ENCODE data around the gene PRDM11. TPM values are rescaled to one million over a fixed set of nuclear protein-coding genes. Genes with fewer than 3 reads are reported as not detected.
"Not testable (repeated sequence)": the region's sequence is repeated elsewhere in the genome, so short reads cannot be mapped to it uniquely, and the experiment has no call there.

PRDM11 gene
- total RNA-seq, 4 donors from 2014 or later = 5.0 to 15.4 (median 9.5) TPM

DNA sequence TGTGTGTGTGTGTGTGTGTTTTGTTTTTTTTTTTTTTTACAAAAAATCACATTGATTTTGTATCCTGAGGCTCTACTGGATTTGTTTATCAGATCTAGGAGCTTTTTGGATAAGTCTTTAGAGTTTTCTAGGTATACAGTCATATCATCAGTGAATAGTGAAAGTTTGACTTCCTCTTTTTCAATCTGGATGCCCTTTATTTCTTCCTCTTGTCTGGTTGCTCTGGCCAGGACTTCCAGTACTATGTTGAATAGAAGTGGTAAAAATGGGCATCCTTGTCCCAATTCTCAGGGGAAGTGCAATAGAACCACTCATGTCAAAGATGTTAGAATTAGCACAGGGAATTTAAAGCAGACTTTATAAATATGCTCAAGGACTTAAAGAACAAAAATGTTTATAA is 32.6 kb upstream of the PRDM11 start:
- Histone ChIP-seq H3K4me3 (no peak overlapping the region), H3K36me3 (no peaks in the 10 kb centered on the region), H3K9me3 (no peaks in the 10 kb centered on the region), H3K27ac (no peak overlapping the region), H3K27me3 (peaks cover 0 to 4% (median 0%) of the 10 kb centered on the region in 3 donors), H3K4me1 (no peaks in the 10 kb centered on the region)
- ATAC-seq (no peak), DNase-seq (no peak)
- intact Hi-C loops (cut with DNase I; ENCODE audit: low total_unique reads) = loop anchor here (5.0 kb wide), 1 partner anchor 68 kb away; no protein-coding TSS in a partner anchor
- in situ Hi-C loops (cut with MboI; ENCODE audit: low sequenced_read_pairs in 4 of 4) = loop anchor here (5.0 to 10.0 kb wide), 5 partner anchors 121 to 221 kb away; no protein-coding TSS in a partner anchor
- TF ChIP-seq, protein P1, sequence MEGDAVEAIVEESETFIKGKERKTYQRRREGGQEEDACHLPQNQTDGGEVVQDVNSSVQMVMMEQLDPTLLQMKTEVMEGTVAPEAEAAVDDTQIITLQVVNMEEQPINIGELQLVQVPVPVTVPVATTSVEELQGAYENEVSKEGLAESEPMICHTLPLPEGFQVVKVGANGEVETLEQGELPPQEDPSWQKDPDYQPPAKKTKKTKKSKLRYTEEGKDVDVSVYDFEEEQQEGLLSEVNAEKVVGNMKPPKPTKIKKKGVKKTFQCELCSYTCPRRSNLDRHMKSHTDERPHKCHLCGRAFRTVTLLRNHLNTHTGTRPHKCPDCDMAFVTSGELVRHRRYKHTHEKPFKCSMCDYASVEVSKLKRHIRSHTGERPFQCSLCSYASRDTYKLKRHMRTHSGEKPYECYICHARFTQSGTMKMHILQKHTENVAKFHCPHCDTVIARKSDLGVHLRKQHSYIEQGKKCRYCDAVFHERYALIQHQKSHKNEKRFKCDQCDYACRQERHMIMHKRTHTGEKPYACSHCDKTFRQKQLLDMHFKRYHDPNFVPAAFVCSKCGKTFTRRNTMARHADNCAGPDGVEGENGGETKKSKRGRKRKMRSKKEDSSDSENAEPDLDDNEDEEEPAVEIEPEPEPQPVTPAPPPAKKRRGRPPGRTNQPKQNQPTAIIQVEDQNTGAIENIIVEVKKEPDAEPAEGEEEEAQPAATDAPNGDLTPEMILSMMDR (IDR thresholded peaks at IDR 0.05 in 4 of 5, conservative IDR thresholded peaks at IDR 0.05 in 1 of 5) = no peak
- no peak for TF ChIP-seq POLR2A (IDR thresholded peaks at IDR 0.05)

DNA sequence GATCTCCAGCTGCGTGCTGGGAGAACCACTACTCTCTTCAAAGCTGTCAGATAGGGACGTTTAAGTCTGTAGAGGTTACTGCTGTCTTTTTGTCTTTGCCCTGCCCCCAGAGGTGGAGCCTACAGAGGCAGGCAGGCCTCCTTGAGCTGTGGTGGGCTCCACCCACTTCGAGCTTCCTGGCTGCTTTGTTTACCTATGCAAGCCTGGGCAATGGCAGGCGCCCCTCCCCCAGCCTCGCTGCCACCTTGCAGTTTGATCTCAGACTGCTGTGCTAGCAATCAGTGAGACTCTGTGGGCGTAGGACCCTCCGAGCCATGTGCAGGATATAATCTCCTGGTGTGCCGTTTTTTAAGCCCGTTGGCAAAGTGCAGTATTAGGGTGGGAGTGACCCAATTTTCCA is 18.6 kb upstream of the PRDM11 start:
- H3K27ac ChIP-seq; H3K27me3 ChIP-seq; intact Hi-C loops (cut with DNase I; ENCODE audit: low total_unique reads); DNase-seq; ATAC-seq; H3K4me3 ChIP-seq; H3K9me3 ChIP-seq; H3K4me1 ChIP-seq; H3K36me3 ChIP-seq; in situ Hi-C loops (cut with MboI; ENCODE audit: low sequenced_read_pairs in 4 of 4): not testable (repeated sequence)

DNA sequence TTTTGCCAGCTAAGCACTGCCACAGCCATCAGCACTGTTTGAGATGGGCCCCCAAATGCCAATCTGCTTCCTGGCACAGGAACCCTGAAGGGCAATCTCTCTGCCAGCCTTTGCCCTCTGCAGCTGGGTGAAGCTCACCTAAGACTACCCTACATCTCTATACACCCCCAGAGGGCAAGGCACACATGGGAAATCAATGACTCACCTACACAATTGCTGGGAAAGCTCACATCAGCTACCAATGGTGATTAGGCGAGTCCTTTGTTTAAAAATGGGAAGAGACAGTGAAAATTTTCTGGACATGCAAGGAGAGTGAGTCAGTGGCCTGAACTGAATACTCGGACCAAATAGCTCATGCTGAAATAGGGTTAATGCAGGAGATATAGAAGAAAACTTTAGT is 12.6 kb upstream of the PRDM11 start:
- ATAC-seq (no peak), DNase-seq (no peak)
- no peaks in the 10 kb centered on the region for H3K4me1 ChIP-seq
- peaks cover 0 to 16% (median 0%) of the 10 kb centered on the region in 3 donors for H3K27me3 ChIP-seq
- in situ Hi-C loops (cut with MboI; ENCODE audit: low sequenced_read_pairs in 4 of 4) (no loop called here), intact Hi-C loops (cut with DNase I; ENCODE audit: low total_unique reads) (no loop called here)
- no peak overlapping the region for H3K4me3 ChIP-seq
- no peaks in the 10 kb centered on the region for H3K36me3 ChIP-seq
- no peak overlapping the region for H3K27ac ChIP-seq
- no peak for TF ChIP-seq POLR2A (IDR thresholded peaks at IDR 0.05)
- TF ChIP-seq, protein P1 (IDR thresholded peaks at IDR 0.05 in 4 of 5, conservative IDR thresholded peaks at IDR 0.05 in 1 of 5) = no peak
- peaks cover 0 to 3% (median 0%) of the 10 kb centered on the region in 3 donors for H3K9me3 ChIP-seq

DNA sequence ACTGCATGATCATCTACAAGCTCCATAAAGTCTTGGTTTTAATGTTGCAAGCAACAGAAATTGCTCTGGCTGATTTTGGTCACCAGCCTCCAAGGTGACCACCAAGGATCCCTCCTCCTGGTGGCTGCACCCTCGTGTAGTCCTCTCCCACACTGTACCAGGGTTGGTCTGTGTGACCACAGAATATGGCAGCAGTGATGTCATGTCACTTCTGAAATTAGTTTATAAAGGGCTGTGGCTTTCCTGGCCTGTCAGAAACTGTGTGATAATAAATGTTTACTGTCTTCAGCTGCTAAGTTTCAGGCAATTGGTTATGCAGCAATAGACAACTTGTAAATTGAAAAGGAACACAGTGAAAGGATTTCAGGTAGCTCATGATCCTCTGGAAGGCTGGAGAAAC is 5.3 kb upstream of the PRDM11 start:
- Histone ChIP-seq H3K9me3 (no peaks in the 10 kb centered on the region), H3K27ac (no peak overlapping the region), H3K4me3 (no peak overlapping the region), H3K4me1 (peaks cover 4 to 9% of the 10 kb centered on the region in 2 donors), H3K27me3 (no peaks in the 10 kb centered on the region), H3K36me3 (no peaks in the 10 kb centered on the region)
- intact Hi-C loops (cut with DNase I; ENCODE audit: low total_unique reads) = no loop called here
- TF ChIP-seq, protein P1 (IDR thresholded peaks at IDR 0.05 in 4 of 5, conservative IDR thresholded peaks at IDR 0.05 in 1 of 5) = no peak
- no peak for TF ChIP-seq POLR2A (IDR thresholded peaks at IDR 0.05)
- no peak for DNase-seq
- no peak for ATAC-seq
- in situ Hi-C loops (cut with MboI; ENCODE audit: low sequenced_read_pairs in 4 of 4) = no loop called here

DNA sequence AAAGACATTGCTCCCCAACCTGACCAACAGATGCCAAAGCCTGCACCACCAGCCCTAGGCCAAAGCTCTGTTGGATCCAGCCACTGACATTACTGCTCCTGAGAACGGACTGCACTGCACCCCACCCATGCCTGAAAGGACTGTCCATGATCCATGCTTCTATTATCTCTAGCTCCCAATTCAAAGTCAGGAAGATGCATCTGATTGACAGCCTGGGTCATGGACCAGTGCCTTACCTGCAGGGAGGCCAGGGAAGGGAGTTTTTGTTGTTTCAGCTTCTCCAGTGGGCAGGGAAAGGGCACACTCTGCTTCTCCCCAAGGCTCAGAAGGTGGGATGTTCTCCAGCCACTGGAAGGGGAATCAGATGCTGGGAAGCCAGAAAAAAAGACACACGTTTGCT is 4.8 kb upstream of the PRDM11 start:
- TF ChIP-seq POLR2A (IDR thresholded peaks at IDR 0.05) = no peak
- TF ChIP-seq, protein P1 (IDR thresholded peaks at IDR 0.05 in 4 of 5, conservative IDR thresholded peaks at IDR 0.05 in 1 of 5) = no peak
- Histone ChIP-seq H3K9me3 (no peaks in the 10 kb centered on the region), H3K4me3 (no peak overlapping the region), H3K27ac (no peak overlapping the region), H3K4me1 (peaks cover 5 to 9% of the 10 kb centered on the region in 2 donors), H3K36me3 (no peaks in the 10 kb centered on the region), H3K27me3 (no peaks in the 10 kb centered on the region)
- intact Hi-C loops (cut with DNase I; ENCODE audit: low total_unique reads) = no loop called here
- DNase-seq (no peak), ATAC-seq (no peak)
- in situ Hi-C loops (cut with MboI; ENCODE audit: low sequenced_read_pairs in 4 of 4) = no loop called here

Measured in gastrocnemius medialis (tissue), 4 donors.